ENCODE data around the gene PCGF3. TPM values are rescaled to one million over a fixed set of nuclear protein-coding genes. Genes with fewer than 3 reads are reported as not detected.

The PCGF3 gene
- total and polyA plus RNA-seq, 10 of the 15 experiments (the other 5 are each of a cell fraction or from before 2014, with no cell fraction given) = 2.2 to 43.8 (median 15.9) TPM

DNA sequence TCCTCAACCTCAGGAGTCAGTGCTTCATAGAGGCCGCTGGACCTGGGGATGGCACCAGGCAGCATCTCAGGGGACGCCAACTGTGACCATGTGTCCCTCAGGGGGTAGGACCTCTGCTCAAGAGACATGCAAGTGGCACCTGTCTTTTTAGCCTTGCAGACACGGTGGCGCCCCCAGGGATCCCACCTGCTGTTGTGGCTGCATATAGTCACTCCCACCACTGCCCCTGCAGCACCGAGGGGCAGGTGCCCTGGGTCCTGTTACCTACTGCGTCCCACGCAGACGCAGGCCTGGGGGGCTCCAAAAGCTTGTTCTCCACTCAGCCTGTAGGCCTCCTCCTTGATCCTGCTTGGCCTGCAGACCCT, 28.8 kb upstream of the PCGF3 start (continued):
- no peak for TF ChIP-seq NFYA (IDR thresholded peaks at IDR 0.05; ENCODE audit: borderline replicate concordance, low read depth, low read length)

DNA sequence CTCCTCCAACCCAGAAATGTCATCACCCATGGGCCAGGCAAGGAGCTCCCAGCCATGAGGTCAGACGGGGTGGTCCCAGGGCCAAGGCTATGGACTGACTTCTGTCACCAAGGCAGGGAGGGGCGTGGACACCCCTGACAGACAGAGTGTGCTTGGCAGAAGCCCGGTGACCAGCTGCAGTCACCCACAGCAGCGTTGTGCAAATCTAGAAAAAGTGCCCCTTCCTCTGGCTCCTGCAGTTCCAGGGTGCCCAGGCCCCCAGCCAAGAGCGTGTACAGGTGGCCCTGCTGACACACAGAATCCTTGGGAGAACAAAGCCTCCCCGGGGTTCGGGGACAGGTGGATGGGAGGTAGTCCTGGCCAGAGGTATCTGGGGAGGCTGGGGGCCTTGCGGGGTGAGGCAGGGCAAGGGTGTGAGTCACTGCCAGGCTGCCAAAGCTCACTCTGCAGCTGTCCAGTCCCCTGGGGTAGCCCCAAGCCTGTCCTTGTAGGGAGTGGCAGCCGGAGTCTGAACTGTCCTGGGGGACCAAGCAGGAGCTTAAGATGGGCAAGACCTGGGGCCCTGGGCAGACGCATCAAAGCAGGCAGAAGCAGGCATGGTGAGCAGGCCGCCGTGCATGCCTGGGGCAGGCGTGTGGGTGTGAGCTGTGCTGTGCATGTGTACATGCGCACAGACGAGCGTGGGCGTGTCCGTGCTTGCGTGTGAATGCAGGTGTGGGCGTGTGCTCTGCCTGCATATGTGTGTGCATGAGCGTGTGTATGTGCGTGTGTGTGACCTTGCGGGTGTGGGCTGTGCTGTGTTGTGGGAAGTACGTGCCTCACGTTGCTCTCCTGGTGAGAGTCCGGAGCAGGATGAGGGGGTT, 28.0 kb upstream of the PCGF3 start:
- no peak overlapping the region for H3K9ac ChIP-seq (ENCODE audit: control insufficient read depth, insufficient read depth, low read length)
- TF ChIP-seq IKZF1 (conservative IDR thresholded peaks at IDR 0.05) (0 out of 2 replicates have a peak, but pooled peaks have one; percentile 13), SP1 (IDR thresholded peaks at IDR 0.05; ENCODE audit: low read depth, low read length) (peak; percentile 55), POU2F2 (IDR thresholded peaks at IDR 0.05; ENCODE audit: borderline replicate concordance, low read depth, low read length) (peak; percentile 75; the same call in 2 of the 3 replicates), NRF1 (conservative IDR thresholded peaks at IDR 0.05; ENCODE audit: low read depth, low read length) (peak; percentile 21; the same call in 1 of the 2 replicates), ZNF217 (IDR thresholded peaks at IDR 0.05) (no peak), IKZF2 (IDR thresholded peaks at IDR 0.05) (peak in 1 of 2 experiments; percentile 43; a peak in 1 of 4 replicates)
- TF ChIP-seq, protein P1, sequence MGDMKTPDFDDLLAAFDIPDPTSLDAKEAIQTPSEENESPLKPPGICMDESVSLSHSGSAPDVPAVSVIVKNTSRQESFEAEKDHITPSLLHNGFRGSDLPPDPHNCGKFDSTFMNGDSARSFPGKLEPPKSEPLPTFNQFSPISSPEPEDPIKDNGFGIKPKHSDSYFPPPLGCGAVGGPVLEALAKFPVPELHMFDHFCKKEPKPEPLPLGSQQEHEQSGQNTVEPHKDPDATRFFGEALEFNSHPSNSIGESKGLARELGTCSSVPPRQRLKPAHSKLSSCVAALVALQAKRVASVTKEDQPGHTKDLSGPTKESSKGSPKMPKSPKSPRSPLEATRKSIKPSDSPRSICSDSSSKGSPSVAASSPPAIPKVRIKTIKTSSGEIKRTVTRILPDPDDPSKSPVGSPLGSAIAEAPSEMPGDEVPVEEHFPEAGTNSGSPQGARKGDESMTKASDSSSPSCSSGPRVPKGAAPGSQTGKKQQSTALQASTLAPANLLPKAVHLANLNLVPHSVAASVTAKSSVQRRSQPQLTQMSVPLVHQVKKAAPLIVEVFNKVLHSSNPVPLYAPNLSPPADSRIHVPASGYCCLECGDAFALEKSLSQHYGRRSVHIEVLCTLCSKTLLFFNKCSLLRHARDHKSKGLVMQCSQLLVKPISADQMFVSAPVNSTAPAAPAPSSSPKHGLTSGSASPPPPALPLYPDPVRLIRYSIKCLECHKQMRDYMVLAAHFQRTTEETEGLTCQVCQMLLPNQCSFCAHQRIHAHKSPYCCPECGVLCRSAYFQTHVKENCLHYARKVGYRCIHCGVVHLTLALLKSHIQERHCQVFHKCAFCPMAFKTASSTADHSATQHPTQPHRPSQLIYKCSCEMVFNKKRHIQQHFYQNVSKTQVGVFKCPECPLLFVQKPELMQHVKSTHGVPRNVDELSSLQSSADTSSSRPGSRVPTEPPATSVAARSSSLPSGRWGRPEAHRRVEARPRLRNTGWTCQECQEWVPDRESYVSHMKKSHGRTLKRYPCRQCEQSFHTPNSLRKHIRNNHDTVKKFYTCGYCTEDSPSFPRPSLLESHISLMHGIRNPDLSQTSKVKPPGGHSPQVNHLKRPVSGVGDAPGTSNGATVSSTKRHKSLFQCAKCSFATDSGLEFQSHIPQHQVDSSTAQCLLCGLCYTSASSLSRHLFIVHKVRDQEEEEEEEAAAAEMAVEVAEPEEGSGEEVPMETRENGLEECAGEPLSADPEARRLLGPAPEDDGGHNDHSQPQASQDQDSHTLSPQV (IDR thresholded peaks at IDR 0.05) = no peak
- TF ChIP-seq, protein P2, sequence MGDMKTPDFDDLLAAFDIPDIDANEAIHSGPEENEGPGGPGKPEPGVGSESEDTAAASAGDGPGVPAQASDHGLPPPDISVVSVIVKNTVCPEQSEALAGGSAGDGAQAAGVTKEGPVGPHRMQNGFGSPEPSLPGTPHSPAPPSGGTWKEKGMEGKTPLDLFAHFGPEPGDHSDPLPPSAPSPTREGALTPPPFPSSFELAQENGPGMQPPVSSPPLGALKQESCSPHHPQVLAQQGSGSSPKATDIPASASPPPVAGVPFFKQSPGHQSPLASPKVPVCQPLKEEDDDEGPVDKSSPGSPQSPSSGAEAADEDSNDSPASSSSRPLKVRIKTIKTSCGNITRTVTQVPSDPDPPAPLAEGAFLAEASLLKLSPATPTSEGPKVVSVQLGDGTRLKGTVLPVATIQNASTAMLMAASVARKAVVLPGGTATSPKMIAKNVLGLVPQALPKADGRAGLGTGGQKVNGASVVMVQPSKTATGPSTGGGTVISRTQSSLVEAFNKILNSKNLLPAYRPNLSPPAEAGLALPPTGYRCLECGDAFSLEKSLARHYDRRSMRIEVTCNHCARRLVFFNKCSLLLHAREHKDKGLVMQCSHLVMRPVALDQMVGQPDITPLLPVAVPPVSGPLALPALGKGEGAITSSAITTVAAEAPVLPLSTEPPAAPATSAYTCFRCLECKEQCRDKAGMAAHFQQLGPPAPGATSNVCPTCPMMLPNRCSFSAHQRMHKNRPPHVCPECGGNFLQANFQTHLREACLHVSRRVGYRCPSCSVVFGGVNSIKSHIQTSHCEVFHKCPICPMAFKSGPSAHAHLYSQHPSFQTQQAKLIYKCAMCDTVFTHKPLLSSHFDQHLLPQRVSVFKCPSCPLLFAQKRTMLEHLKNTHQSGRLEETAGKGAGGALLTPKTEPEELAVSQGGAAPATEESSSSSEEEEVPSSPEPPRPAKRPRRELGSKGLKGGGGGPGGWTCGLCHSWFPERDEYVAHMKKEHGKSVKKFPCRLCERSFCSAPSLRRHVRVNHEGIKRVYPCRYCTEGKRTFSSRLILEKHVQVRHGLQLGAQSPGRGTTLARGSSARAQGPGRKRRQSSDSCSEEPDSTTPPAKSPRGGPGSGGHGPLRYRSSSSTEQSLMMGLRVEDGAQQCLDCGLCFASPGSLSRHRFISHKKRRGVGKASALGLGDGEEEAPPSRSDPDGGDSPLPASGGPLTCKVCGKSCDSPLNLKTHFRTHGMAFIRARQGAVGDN (IDR thresholded peaks at IDR 0.05) = peak; percentile 71; the same call in 1 of the 2 replicates
- TF ChIP-seq, protein P3, sequence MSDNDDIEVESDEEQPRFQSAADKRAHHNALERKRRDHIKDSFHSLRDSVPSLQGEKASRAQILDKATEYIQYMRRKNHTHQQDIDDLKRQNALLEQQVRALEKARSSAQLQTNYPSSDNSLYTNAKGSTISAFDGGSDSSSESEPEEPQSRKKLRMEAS (IDR thresholded peaks at IDR 0.05; ENCODE audit: low read depth, low read length) = no peak

More for the DNA sequence above, 28.0 kb upstream of the PCGF3 start:
- H3K4me3 ChIP-seq = no peak overlapping the region
- intact Hi-C loops (cut with micrococcal nuclease; ENCODE audit: unreplicated experiment) (loop anchor here (10.0 kb wide), 3 partner anchors 203 to 433 kb away; partner anchors contain the start of genes GAK and TMEM175), in situ Hi-C loops (cut with MboI) (no loop called here)
- no peaks in the 10 kb centered on the region for H4K20me1 ChIP-seq (ENCODE audit: control insufficient read depth, insufficient read depth)
- FAIRE-seq = peak; percentile 64
- ChIA-PET POLR2A (no interaction called here), CTCF (interaction anchor here (0.9 to 2.1 kb wide), 3 partner anchors 13 to 309 kb away, joined by 3 to 5 read pairs (median 4); partner anchors contain the start of gene IDUA), RAD21 (ENCODE audit: unreplicated experiment) (no interaction called here), SMC1A (ENCODE audit: uncharacterized antibody, unreplicated experiment) (interaction anchor here (1.4 kb wide), 1 partner anchor 71 kb away, joined by 3 read pairs; no protein-coding TSS in a partner anchor)
- H3K27me3 ChIP-seq (replicated peaks in 1 of 2; ENCODE audit: control insufficient read depth in 2 of 2, insufficient read depth in 2 of 2, low read length in 1 of 2) = no peaks in the 10 kb centered on the region
- peaks cover 38% of the 10 kb centered on the region for H3K4me1 ChIP-seq (ENCODE audit: control insufficient read depth, insufficient read depth, low read length)
- peaks cover 0 to under 1% of the 10 kb centered on the region in 2 experiments; a peak in 1 of 4 replicates for H3K36me3 ChIP-seq (ENCODE audit: control insufficient read depth in 2 of 2, insufficient read depth in 2 of 2, low read length in 1 of 2)
- WGBS (ENCODE audit: insufficient coverage, insufficient replicate concordance, low lambda C conversion rate, missing lambda C conversion rate) = 41% methylated on average over 26 of the region's 26 CpGs
- no peak overlapping the region for H3K4me2 ChIP-seq (ENCODE audit: control insufficient read depth, insufficient read depth)
- BruUV-seq (replicated peaks) = no TSS peak
- ATAC-seq = no peak
- H2AFZ ChIP-seq (ENCODE audit: control insufficient read depth, low read depth, low read length) = no peak overlapping the region
- H3K79me2 ChIP-seq (ENCODE audit: control insufficient read depth, insufficient read depth, low read length) = peaks cover 24% of the 10 kb centered on the region
- DNase-seq (ENCODE audit: low read depth, low spot score) = no peak
- no peaks in the 10 kb centered on the region for H3K9me3 ChIP-seq (replicated peaks; ENCODE audit: control insufficient read depth, insufficient read depth, low read length)
- no peak overlapping the region for H3K27ac ChIP-seq (ENCODE audit: control insufficient read depth, insufficient read depth)

Measured in GM12878 (cell line).